Inflammatory macrophage (primary cell): Measurements from ENCODE around the gene INPP5J.
A peak's percentile ranks its signal among the peaks of the same experiment; 100 is the strongest.

Source experiments
- DNase-seq, 2 donors: peaks; one replicate each; pipeline ENCODE4 v3.0.0-alpha.2; 2020 to 2022

The INPP5J gene

GRCh38 chr22:31151872-31152271, 29.1 kb downstream of the INPP5J start:
- no peak for DNase-seq

GRCh38 chr22:31153357-31153756, 30.6 kb downstream of the INPP5J start:
- DNase-seq: no peak

GRCh38 chr22:31154975-31155374, 32.2 kb downstream of the INPP5J start:
- DNase-seq: no peak

- DNase-seq: no peak
Observed at GRCh38 chr22:31155422-31155821, 32.7 kb downstream of the INPP5J start.

- DNase-seq: peak in 1 of 2 donors; percentile 32
Observed at GRCh38 chr22:31160328-31160978, 37.7 kb downstream of the INPP5J start.

GRCh38 chr22:31161386-31161785, 38.6 kb downstream of the INPP5J start:
- DNase-seq: no peak

GRCh38 chr22:31162015-31162765, 39.4 kb downstream of the INPP5J start:
- DNase-seq: peak in 1 of 2 donors; percentile 14

- DNase-seq: no peak
Observed at GRCh38 chr22:31170971-31171370, 48.2 kb downstream of the INPP5J start.

GRCh38 chr22:31171734-31172133, 49.0 kb downstream of the INPP5J start:
- peak in 1 of 2 donors; percentile 58 for DNase-seq

- no peak for DNase-seq
Observed at GRCh38 chr22:31173386-31174145, 50.8 kb downstream of the INPP5J start.

- no peak for DNase-seq
Observed at GRCh38 chr22:31176923-31177322, 54.2 kb downstream of the INPP5J start.

GRCh38 chr22:31177420-31178162, 54.8 kb downstream of the INPP5J start:
- no peak for DNase-seq

- no peak for DNase-seq
Observed at GRCh38 chr22:31178859-31179258, 56.1 kb downstream of the INPP5J start.

- no peak for DNase-seq
Observed at GRCh38 chr22:31179345-31179744, 56.6 kb downstream of the INPP5J start.

- no peak for DNase-seq
Observed at GRCh38 chr22:31184015-31184414, 61.2 kb downstream of the INPP5J start.
